OCI-LY1 (cell line): Measurements from ENCODE around the gene TBX10.

Experiments
- H2AFZ ChIP-seq: fragments of 200-600 bp; sonication (generic), shearing (Covaris generic); 2 replicates; pipeline ENCODE4 v1.6.0; 2014; ENCODE audit warnings: antibody characterized with exemption, mild to moderate bottlenecking, low read length
- H3F3A ChIP-seq: fragments of 200-600 bp; sonication (generic), shearing (Covaris generic); 2 replicates; pipeline ENCODE4 v1.6.0; 2014; ENCODE audit warnings: mild to moderate bottlenecking, antibody characterized with exemption, low read length, moderate library complexity; ENCODE audit not compliant: insufficient read depth
- H3K27ac ChIP-seq: fragments of 200-600 bp; sonication (generic); 2 replicates; pipeline ENCODE4 v1.5.1; 2014; ENCODE audit warnings: low read length, mixed run types, mild to moderate bottlenecking, low read depth; ENCODE audit not compliant: poor library complexity, severe bottlenecking
- H3K27me3 ChIP-seq: fragments of 200-600 bp; sonication (generic); 2 replicates; pipeline ENCODE4 v1.6.0; 2014; ENCODE audit warnings: antibody characterized with exemption, mild to moderate bottlenecking, low read length, moderate library complexity; ENCODE audit not compliant: insufficient read depth
- H3K36me3 ChIP-seq: fragments of 200-600 bp; sonication (generic); 2 replicates; pipeline ENCODE4 v1.6.1; 2014; ENCODE audit warnings: mild to moderate bottlenecking, antibody characterized with exemption, low read length, moderate library complexity, mixed read lengths; ENCODE audit not compliant: insufficient read depth
- H3K4me1 ChIP-seq: fragments of 200-600 bp; sonication (generic); 2 replicates; pipeline ENCODE4 v1.5.1; 2014; ENCODE audit warnings: mild to moderate bottlenecking, low read length, moderate library complexity; ENCODE audit not compliant: insufficient read depth, severe bottlenecking
- H3K4me2 ChIP-seq: fragments of 200-600 bp; sonication (generic), shearing (Covaris generic); 2 replicates; pipeline ENCODE4 v1.6.1; 2014; ENCODE audit warnings: low read length
- H3K4me3 ChIP-seq: fragments of 200-600 bp; sonication (generic); 2 replicates; pipeline ENCODE4 v1.5.1; 2014; ENCODE audit warnings: low read length, low read depth, mild to moderate bottlenecking, mixed read lengths; ENCODE audit not compliant: poor library complexity, severe bottlenecking
- H3K79me2 ChIP-seq: fragments of 200-600 bp; shearing (Covaris generic); 2 replicates; pipeline ENCODE4 v1.6.1; 2016; ENCODE audit warnings: mixed run types, low read length, mixed read lengths; ENCODE audit not compliant: insufficient read depth
- H3K9ac ChIP-seq: fragments of 200-600 bp; sonication (generic), shearing (Covaris generic); 2 replicates; pipeline ENCODE4 v1.6.1; 2014; ENCODE audit warnings: mild to moderate bottlenecking, low read length, mixed read lengths
- H3K9me2 ChIP-seq: fragments of 200-600 bp; sonication (generic), shearing (Covaris generic); 2 replicates; pipeline ENCODE4 v1.6.1; 2014; ENCODE audit warnings: low read depth, mild to moderate bottlenecking, low read length, mixed read lengths
- H3K9me3 ChIP-seq: fragments of 200-600 bp; shearing (Covaris generic); 2 replicates; pipeline ENCODE4 v1.6.1; 2014; ENCODE audit warnings: low read length, mixed read lengths
- H4K20me1 ChIP-seq: fragments of 200-600 bp; sonication (generic), shearing (Covaris generic); 2 replicates; pipeline ENCODE4 v1.6.0; 2016; ENCODE audit warnings: mild to moderate bottlenecking, low read length; ENCODE audit not compliant: insufficient read depth
- CTCF ChIP-seq: fragments of 200-600 bp; sonication (generic), shearing (Covaris generic); IDR thresholded peaks from 2 replicates; pipeline ENCODE4 v1.5.1; 2017; ENCODE audit warnings: mild to moderate bottlenecking, antibody characterized with exemption, low read length, moderate library complexity, mixed read lengths
- EZH2 ChIP-seq: fragments of 200-600 bp; sonication (generic), shearing (Covaris generic); IDR thresholded peaks from 2 replicates; pipeline ENCODE4 v1.8.0; 2017; ENCODE audit warnings: borderline replicate concordance, mixed run types, mild to moderate bottlenecking, antibody characterized with exemption, low read length, moderate library complexity, mixed read lengths

Gene TBX10

GRCh38 chr11:67582011-67582410 lies 57.6 kb downstream of the TBX10 start:
- Histone ChIP-seq H3K9me3 (no peaks in the 10 kb centered on the region), H3K9me2 (no peaks in the 10 kb centered on the region), H3K4me1 (peaks cover 43% of the 10 kb centered on the region), H3K4me3 (no peak overlapping the region), H3K27me3 (peaks cover 6% of the 10 kb centered on the region), H4K20me1 (no peaks in the 10 kb centered on the region), H3K9ac (no peak overlapping the region), H3K79me2 (no peaks in the 10 kb centered on the region), H3K27ac (no peak overlapping the region), H3K36me3 (peaks cover 27% of the 10 kb centered on the region), H3K4me2 (no peak overlapping the region), H3F3A (peaks cover 6% of the 10 kb centered on the region; the same call in 1 of the 2 replicates), H2AFZ (no peak overlapping the region)
- TF ChIP-seq EZH2 (no peak), CTCF (no peak)

- no peak overlapping the region for H3K27ac ChIP-seq
- TF ChIP-seq EZH2 (no peak), CTCF (no peak)
- H3K4me3 ChIP-seq, result no peak overlapping the region
- H3K9me3 ChIP-seq, result no peaks in the 10 kb centered on the region
- peaks cover 7% of the 10 kb centered on the region for H3K27me3 ChIP-seq
- no peaks in the 10 kb centered on the region for H3K9me2 ChIP-seq
- H3K4me2 ChIP-seq, result no peak overlapping the region
- 0 out of 2 replicates have a peak, but pooled peaks cover under 1% of the 10 kb centered on the region for H3F3A ChIP-seq
- peaks cover 21% of the 10 kb centered on the region for H3K36me3 ChIP-seq
- no peak overlapping the region for H2AFZ ChIP-seq
- no peak overlapping the region for H3K9ac ChIP-seq
- no peaks in the 10 kb centered on the region for H4K20me1 ChIP-seq
- H3K4me1 ChIP-seq, result peaks cover 37% of the 10 kb centered on the region
- no peaks in the 10 kb centered on the region for H3K79me2 ChIP-seq
These were observed 58.1 kb downstream of the TBX10 start for GRCh38 chr11:67581469-67581868.
